HepG2 (cell line): Measurements from ENCODE around the gene SUSD3. TPM values are rescaled to one million over a fixed set of nuclear protein-coding genes. Genes with fewer than 3 reads are reported as not detected.

Experiments used
- CBX2 ChIP-seq, 2 experiments: fragments of 200-600 bp in 1 of 2; sonication (generic); formaldehyde crosslinking in 1 of 2; IDR thresholded peaks; 2 replicates each; pipeline versions ENCODE4 v1.7.0 to v1.8.1; 2018 to 2022; ENCODE audit warnings: low read depth in 2 of 2, low read length in 1 of 2, mild to moderate bottlenecking in 1 of 2, missing genetic modification reagents in 1 of 2
- DNMT3B ChIP-seq: conservative IDR thresholded peaks from 2 replicates; pipeline ENCODE4 v1.6.1; 2016; ENCODE audit warnings: missing biosample characterization, control low read depth
- EHMT2 ChIP-seq: fragments of 200-600 bp; sonication (generic); IDR thresholded peaks from 2 replicates; pipeline ENCODE4 v1.7.0; 2017; ENCODE audit warnings: antibody characterized with exemption, low read depth, low read length, borderline replicate concordance
- FOXC1 ChIP-seq: sonication (generic); formaldehyde crosslinking; IDR thresholded peaks from 2 replicates; pipeline ENCODE4 v1.8.0; 2022; ENCODE audit warnings: mild to moderate bottlenecking, missing genetic modification reagents, borderline replicate concordance
- KAT2B ChIP-seq: fragments of 150-350 bp; IDR thresholded peaks from 2 replicates; pipeline ENCODE4 v1.6.1; 2014; ENCODE audit warnings: low read depth, low read length, borderline replicate concordance
- NFRKB ChIP-seq: fragments of 450-650 bp; IDR thresholded peaks from 2 replicates; pipeline ENCODE4 v1.6.1; 2017
- SRY ChIP-seq: sonication (generic); formaldehyde crosslinking; IDR thresholded peaks from 2 replicates; pipeline ENCODE4 v1.8.0; 2022; ENCODE audit warnings: mild to moderate bottlenecking, missing genetic modification reagents
- ZNF510 ChIP-seq: sonication (generic); formaldehyde crosslinking; IDR thresholded peaks from 2 replicates; pipeline ENCODE4 v1.4.0; 2020; ENCODE audit warnings: low read depth, mild to moderate bottlenecking, missing genetic modification reagents
- ZNF577 ChIP-seq: sonication (generic); formaldehyde crosslinking; IDR thresholded peaks from 2 replicates; pipeline ENCODE4 v1.4.0; 2020; ENCODE audit warnings: mild to moderate bottlenecking, low read depth, missing genetic modification reagents, borderline replicate concordance
- ZNF747 ChIP-seq: sonication (generic); formaldehyde crosslinking; IDR thresholded peaks from 2 replicates; pipeline ENCODE4 v1.8.1; 2023; ENCODE audit warnings: missing genetic modification reagents, mild to moderate bottlenecking, borderline replicate concordance
- ZNF782 ChIP-seq: sonication (generic); formaldehyde crosslinking; IDR thresholded peaks from 2 replicates; pipeline ENCODE4 v1.4.0; 2020; ENCODE audit warnings: missing genetic modification reagents, mild to moderate bottlenecking, borderline replicate concordance
- ZNF879 ChIP-seq: sonication (generic); formaldehyde crosslinking; IDR thresholded peaks from 2 replicates; pipeline ENCODE4 v1.8.1; 2023; ENCODE audit warnings: missing genetic modification reagents
- polyA plus RNA-seq, 8 experiments: library from polyadenylated mRNA; depleted of rRNA in 3 of 8; stranded (reverse) in 7 of 8; unstranded in 1 of 8; fragments of >200 nt; fragmentation: Illumina TruSeq in 4 of 8; extraction: Trizol in 4 of 8; gene quantifications; 2 replicates each; pipeline versions ENCODE4 v1.2.1 to v1.2.3, GENCODE V29; 2011 to 2016; ENCODE audit warnings: low read depth in 4 of 8, missing spikeins in 1 of 8, mixed read lengths in 1 of 8; ENCODE audit not compliant: insufficient read depth in 1 of 8
- total RNA-seq, 5 experiments: library from RNA; depleted of rRNA; stranded (reverse); fragments of >200 nt; fragmentation: Illumina TruSeq; extraction: Trizol; gene quantifications; 2 replicates each; pipeline ENCODE4 v1.2.3, GENCODE V29; 2016; ENCODE audit warnings: low read depth in 1 of 5
- TF ChIP-seq, protein P1 (sequence below): sonication (generic); formaldehyde crosslinking; IDR thresholded peaks from 2 replicates; pipeline ENCODE4 v1.9.0; 2021; ENCODE audit warnings: mild to moderate bottlenecking, missing genetic modification reagents
- TF ChIP-seq, protein P2 (sequence below): IDR thresholded peaks from 2 replicates; pipeline ENCODE4 v1.6.1; 2016; ENCODE audit warnings: missing genetic modification reagents, missing compliant biosample characterization
- TF ChIP-seq, protein P3 (sequence below): sonication (generic); formaldehyde crosslinking; IDR thresholded peaks from 2 replicates; pipeline ENCODE4 v1.8.1; 2023; ENCODE audit warnings: mild to moderate bottlenecking, missing genetic modification reagents
- TF ChIP-seq, protein P4 (sequence below): sonication (generic); formaldehyde crosslinking; IDR thresholded peaks from 2 replicates; pipeline ENCODE4 v1.5.1; 2020; ENCODE audit warnings: mild to moderate bottlenecking, missing genetic modification reagents, moderate library complexity
- TF ChIP-seq, protein P5 (sequence below): sonication (generic); formaldehyde crosslinking; IDR thresholded peaks from 2 replicates; pipeline ENCODE4 v1.5.0; 2020; ENCODE audit warnings: mild to moderate bottlenecking, missing genetic modification reagents

The SUSD3 gene
- total and polyA plus RNA-seq, 2 of the 13 experiments (the other 11 are each of a cell fraction or from before 2014, with no cell fraction given), result 7.0 to 9.1 TPM

DNA sequence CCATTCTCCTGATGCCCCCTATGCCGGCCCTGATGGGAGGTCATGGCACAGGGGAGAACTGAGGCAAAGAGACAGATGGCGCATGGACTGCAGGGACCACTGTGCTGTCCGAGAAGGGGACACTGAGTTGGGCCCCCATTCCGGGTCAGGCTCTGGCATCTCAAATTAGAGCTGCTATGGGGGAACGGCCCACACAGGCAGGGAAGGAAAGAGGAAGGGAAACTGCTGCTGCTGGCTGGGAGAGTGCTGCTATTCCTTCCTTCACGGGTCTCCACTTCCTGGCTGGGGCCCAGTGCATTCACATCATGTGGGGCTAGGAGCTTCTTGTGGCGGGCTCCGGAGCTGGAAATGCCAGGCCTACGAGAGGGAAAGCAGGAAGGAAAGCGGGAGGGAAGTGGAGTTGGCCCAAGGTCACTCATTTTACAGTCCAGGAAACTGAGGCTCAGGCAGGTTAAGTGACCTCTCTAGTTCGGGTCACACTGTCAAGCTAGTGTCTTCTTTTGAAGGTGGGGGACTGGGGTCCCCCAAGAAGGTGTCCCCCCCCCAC lies 36.2 kb downstream of the SUSD3 start (continued):
- TF ChIP-seq, protein P1, sequence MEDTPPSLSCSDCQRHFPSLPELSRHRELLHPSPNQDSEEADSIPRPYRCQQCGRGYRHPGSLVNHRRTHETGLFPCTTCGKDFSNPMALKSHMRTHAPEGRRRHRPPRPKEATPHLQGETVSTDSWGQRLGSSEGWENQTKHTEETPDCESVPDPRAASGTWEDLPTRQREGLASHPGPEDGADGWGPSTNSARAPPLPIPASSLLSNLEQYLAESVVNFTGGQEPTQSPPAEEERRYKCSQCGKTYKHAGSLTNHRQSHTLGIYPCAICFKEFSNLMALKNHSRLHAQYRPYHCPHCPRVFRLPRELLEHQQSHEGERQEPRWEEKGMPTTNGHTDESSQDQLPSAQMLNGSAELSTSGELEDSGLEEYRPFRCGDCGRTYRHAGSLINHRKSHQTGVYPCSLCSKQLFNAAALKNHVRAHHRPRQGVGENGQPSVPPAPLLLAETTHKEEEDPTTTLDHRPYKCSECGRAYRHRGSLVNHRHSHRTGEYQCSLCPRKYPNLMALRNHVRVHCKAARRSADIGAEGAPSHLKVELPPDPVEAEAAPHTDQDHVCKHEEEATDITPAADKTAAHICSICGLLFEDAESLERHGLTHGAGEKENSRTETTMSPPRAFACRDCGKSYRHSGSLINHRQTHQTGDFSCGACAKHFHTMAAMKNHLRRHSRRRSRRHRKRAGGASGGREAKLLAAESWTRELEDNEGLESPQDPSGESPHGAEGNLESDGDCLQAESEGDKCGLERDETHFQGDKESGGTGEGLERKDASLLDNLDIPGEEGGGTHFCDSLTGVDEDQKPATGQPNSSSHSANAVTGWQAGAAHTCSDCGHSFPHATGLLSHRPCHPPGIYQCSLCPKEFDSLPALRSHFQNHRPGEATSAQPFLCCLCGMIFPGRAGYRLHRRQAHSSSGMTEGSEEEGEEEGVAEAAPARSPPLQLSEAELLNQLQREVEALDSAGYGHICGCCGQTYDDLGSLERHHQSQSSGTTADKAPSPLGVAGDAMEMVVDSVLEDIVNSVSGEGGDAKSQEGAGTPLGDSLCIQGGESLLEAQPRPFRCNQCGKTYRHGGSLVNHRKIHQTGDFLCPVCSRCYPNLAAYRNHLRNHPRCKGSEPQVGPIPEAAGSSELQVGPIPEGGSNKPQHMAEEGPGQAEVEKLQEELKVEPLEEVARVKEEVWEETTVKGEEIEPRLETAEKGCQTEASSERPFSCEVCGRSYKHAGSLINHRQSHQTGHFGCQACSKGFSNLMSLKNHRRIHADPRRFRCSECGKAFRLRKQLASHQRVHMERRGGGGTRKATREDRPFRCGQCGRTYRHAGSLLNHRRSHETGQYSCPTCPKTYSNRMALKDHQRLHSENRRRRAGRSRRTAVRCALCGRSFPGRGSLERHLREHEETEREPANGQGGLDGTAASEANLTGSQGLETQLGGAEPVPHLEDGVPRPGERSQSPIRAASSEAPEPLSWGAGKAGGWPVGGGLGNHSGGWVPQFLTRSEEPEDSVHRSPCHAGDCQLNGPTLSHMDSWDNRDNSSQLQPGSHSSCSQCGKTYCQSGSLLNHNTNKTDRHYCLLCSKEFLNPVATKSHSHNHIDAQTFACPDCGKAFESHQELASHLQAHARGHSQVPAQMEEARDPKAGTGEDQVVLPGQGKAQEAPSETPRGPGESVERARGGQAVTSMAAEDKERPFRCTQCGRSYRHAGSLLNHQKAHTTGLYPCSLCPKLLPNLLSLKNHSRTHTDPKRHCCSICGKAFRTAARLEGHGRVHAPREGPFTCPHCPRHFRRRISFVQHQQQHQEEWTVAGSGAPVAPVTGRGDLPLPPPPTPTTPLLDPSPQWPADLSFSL (CRISPR knock-in tag), result no peak
- TF ChIP-seq, protein P2, sequence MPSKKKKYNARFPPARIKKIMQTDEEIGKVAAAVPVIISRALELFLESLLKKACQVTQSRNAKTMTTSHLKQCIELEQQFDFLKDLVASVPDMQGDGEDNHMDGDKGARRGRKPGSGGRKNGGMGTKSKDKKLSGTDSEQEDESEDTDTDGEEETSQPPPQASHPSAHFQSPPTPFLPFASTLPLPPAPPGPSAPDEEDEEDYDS (CRISPR knock-in tag), result no peak
- TF ChIP-seq EHMT2 (no peak), DNMT3B (CRISPR knock-in tag) (0 out of 2 replicates have a peak, but pooled peaks have one; percentile 51), ZNF879 (CRISPR knock-in tag) (0 out of 2 replicates have a peak, but pooled peaks have one; percentile 34), ZNF747 (CRISPR knock-in tag) (no peak), ZNF782 (CRISPR knock-in tag) (no peak), FOXC1 (CRISPR knock-in tag) (no peak), KAT2B (no peak), SRY (CRISPR knock-in tag) (no peak), NFRKB (no peak), ZNF510 (CRISPR knock-in tag) (no peak), CBX2 (IDR thresholded peaks at IDR 0.05; ENCODE audit: low read depth, low read length) (no peak), CBX2 (CRISPR knock-in tag; IDR thresholded peaks at IDR 0.05; ENCODE audit: low read depth) (no peak), ZNF577 (no peak)
- TF ChIP-seq, protein P3, sequence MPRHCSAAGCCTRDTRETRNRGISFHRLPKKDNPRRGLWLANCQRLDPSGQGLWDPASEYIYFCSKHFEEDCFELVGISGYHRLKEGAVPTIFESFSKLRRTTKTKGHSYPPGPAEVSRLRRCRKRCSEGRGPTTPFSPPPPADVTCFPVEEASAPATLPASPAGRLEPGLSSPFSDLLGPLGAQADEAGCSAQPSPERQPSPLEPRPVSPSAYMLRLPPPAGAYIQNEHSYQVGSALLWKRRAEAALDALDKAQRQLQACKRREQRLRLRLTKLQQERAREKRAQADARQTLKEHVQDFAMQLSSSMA (CRISPR knock-in tag), result 0 out of 2 replicates have a peak, but pooled peaks have one; percentile 3
- TF ChIP-seq, protein P4, sequence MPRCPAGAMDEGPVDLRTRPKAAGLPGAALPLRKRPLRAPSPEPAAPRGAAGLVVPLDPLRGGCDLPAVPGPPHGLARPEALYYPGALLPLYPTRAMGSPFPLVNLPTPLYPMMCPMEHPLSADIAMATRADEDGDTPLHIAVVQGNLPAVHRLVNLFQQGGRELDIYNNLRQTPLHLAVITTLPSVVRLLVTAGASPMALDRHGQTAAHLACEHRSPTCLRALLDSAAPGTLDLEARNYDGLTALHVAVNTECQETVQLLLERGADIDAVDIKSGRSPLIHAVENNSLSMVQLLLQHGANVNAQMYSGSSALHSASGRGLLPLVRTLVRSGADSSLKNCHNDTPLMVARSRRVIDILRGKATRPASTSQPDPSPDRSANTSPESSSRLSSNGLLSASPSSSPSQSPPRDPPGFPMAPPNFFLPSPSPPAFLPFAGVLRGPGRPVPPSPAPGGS (CRISPR knock-in tag), result peak; percentile 54; the same call in 1 of the 2 replicates
- TF ChIP-seq, protein P5, sequence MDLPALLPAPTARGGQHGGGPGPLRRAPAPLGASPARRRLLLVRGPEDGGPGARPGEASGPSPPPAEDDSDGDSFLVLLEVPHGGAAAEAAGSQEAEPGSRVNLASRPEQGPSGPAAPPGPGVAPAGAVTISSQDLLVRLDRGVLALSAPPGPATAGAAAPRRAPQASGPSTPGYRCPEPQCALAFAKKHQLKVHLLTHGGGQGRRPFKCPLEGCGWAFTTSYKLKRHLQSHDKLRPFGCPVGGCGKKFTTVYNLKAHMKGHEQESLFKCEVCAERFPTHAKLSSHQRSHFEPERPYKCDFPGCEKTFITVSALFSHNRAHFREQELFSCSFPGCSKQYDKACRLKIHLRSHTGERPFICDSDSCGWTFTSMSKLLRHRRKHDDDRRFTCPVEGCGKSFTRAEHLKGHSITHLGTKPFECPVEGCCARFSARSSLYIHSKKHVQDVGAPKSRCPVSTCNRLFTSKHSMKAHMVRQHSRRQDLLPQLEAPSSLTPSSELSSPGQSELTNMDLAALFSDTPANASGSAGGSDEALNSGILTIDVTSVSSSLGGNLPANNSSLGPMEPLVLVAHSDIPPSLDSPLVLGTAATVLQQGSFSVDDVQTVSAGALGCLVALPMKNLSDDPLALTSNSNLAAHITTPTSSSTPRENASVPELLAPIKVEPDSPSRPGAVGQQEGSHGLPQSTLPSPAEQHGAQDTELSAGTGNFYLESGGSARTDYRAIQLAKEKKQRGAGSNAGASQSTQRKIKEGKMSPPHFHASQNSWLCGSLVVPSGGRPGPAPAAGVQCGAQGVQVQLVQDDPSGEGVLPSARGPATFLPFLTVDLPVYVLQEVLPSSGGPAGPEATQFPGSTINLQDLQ (CRISPR knock-in tag), result 0 out of 2 replicates have a peak, but pooled peaks have one; percentile 49
